Epithelial cell of esophagus (primary cell): Measurements from ENCODE around the gene HTR6.
"Not testable (repeated sequence)": the region's sequence is repeated elsewhere in the genome, so short reads cannot be mapped to it uniquely, and the experiment has no call there.

Experiments used
- DNase-seq: peaks from one replicate; pipeline ENCODE4 v3.0.0; 2010; ENCODE audit warnings: low read depth
- H3K4me3 ChIP-seq: 2 replicates; pipeline ENCODE4 v1.5.1; 2011; ENCODE audit warnings: mild to moderate bottlenecking, low read length, control low read depth
- CTCF ChIP-seq: IDR thresholded peaks from 2 replicates; pipeline ENCODE4 v1.5.1; 2011; ENCODE audit warnings: low read depth, mild to moderate bottlenecking, low read length, control low read depth, inconsistent platforms; ENCODE audit not compliant: insufficient read depth; ENCODE audit errors: missing control alignments

Gene HTR6

GRCh38 chr1:19620786-19621185 lies 43.9 kb upstream of the HTR6 start:
- no peak for TF ChIP-seq CTCF
- H3K4me3 ChIP-seq: no peak overlapping the region

GRCh38 chr1:19621274-19621950 lies 43.3 kb upstream of the HTR6 start:
- H3K4me3 ChIP-seq: no peak overlapping the region
- no peak for TF ChIP-seq CTCF
- DNase-seq: no peak

More at GRCh38 chr1:19620786-19621185, 43.9 kb upstream of the HTR6 start:
- DNase-seq: no peak

GRCh38 chr1:19622204-19622603 lies 42.5 kb upstream of the HTR6 start:
- TF ChIP-seq CTCF: no peak
- peak; percentile 59 for DNase-seq
- no peak overlapping the region for H3K4me3 ChIP-seq

GRCh38 chr1:19623523-19623922 lies 41.2 kb upstream of the HTR6 start:
- DNase-seq: no peak
- no peak for TF ChIP-seq CTCF

GRCh38 chr1:19625291-19625937 lies 39.3 kb upstream of the HTR6 start:
- DNase-seq: no peak
- no peak for TF ChIP-seq CTCF

More at GRCh38 chr1:19623523-19623922, 41.2 kb upstream of the HTR6 start:
- no peak overlapping the region for H3K4me3 ChIP-seq

GRCh38 chr1:19628879-19629278 lies 35.8 kb upstream of the HTR6 start:
- no peak overlapping the region for H3K4me3 ChIP-seq
- DNase-seq: no peak
- no peak for TF ChIP-seq CTCF

More at GRCh38 chr1:19625291-19625937, 39.3 kb upstream of the HTR6 start:
- no peak overlapping the region for H3K4me3 ChIP-seq

- no peak for TF ChIP-seq CTCF
- DNase-seq: no peak
- H3K4me3 ChIP-seq: no peak overlapping the region
Observed at GRCh38 chr1:19629357-19629756, 35.3 kb upstream of the HTR6 start.

GRCh38 chr1:19630192-19630591 lies 34.5 kb upstream of the HTR6 start:
- not testable (repeated sequence) for DNase-seq, H3K4me3 ChIP-seq
